HepG2 (cell line): Measurements from ENCODE around the gene GGNBP2. TPM values are rescaled to one million over a fixed set of nuclear protein-coding genes. Genes with fewer than 3 reads are reported as not detected.

Source experiments
- ARHGAP35 ChIP-seq: sonication (generic); formaldehyde crosslinking; IDR thresholded peaks from 2 replicates; pipeline ENCODE4 v1.9.0; 2022; ENCODE audit warnings: mild to moderate bottlenecking, inconsistent platforms, moderate library complexity, missing genetic modification reagents, borderline replicate concordance
- HDAC6 ChIP-seq: fragments of 200-600 bp; sonication (generic); IDR thresholded peaks from 2 replicates; pipeline ENCODE4 v1.7.0; 2017; ENCODE audit warnings: mild to moderate bottlenecking, antibody characterized with exemption, low read length, low read depth
- MAZ ChIP-seq, 2 experiments: sonication (generic) in 1 of 2; formaldehyde crosslinking in 1 of 2; IDR thresholded peaks; 2 replicates each; pipeline versions ENCODE4 v1.5.0 to v1.6.1; 2012 to 2020; ENCODE audit warnings: low read depth in 2 of 2, mild to moderate bottlenecking in 2 of 2, borderline replicate concordance in 1 of 2, improper control_type of control experiment in 1 of 2, low read length in 1 of 2, missing genetic modification reagents in 1 of 2, moderate library complexity in 1 of 2
- MEIS2 ChIP-seq: sonication (generic); formaldehyde crosslinking; IDR thresholded peaks from 2 replicates; pipeline ENCODE4 v1.9.0; 2021; ENCODE audit warnings: mild to moderate bottlenecking, missing genetic modification reagents
- NFE2L2 ChIP-seq: fragments of 150-350 bp; IDR thresholded peaks from 2 replicates; pipeline ENCODE4 v1.6.1; 2014; ENCODE audit warnings: low read length
- RBM22 ChIP-seq: fragments of 200-400 bp; formaldehyde crosslinking; optimal IDR thresholded peaks from 2 replicates; pipeline ENCODE3; 2017; ENCODE audit warnings: mild to moderate bottlenecking, low read length, moderate library complexity
- SAFB2 ChIP-seq: sonication (generic); formaldehyde crosslinking; IDR thresholded peaks from 2 replicates; pipeline ENCODE4 v1.5.1; 2020; ENCODE audit warnings: missing genetic modification reagents, low read depth, mild to moderate bottlenecking, borderline replicate concordance
- ZBTB3 ChIP-seq: sonication (generic); formaldehyde crosslinking; IDR thresholded peaks from 2 replicates; pipeline ENCODE4 v1.4.0; 2020; ENCODE audit warnings: low read depth, mild to moderate bottlenecking, moderate library complexity, missing genetic modification reagents, borderline replicate concordance
- ZFP36L2 ChIP-seq: sonication (generic); formaldehyde crosslinking; IDR thresholded peaks from 2 replicates; pipeline ENCODE4 v1.4.0; 2020; ENCODE audit warnings: missing genetic modification reagents
- ZFP62 ChIP-seq: sonication (generic); formaldehyde crosslinking; IDR thresholded peaks from 2 replicates; pipeline ENCODE4 v1.4.0; 2020; ENCODE audit warnings: missing genetic modification reagents
- ZNF282 ChIP-seq: fragments of 450-650 bp; IDR thresholded peaks from 2 replicates; pipeline ENCODE4 v1.6.1; 2018; ENCODE audit not compliant: partially characterized antibody
- ZNF33B ChIP-seq: sonication (generic); formaldehyde crosslinking; IDR thresholded peaks from 2 replicates; pipeline ENCODE4 v1.5.1; 2020; ENCODE audit warnings: mild to moderate bottlenecking, missing genetic modification reagents
- ZNF441 ChIP-seq: sonication (generic); formaldehyde crosslinking; IDR thresholded peaks from 2 replicates; pipeline ENCODE4 v1.7.0; 2021; ENCODE audit warnings: missing genetic modification reagents, borderline replicate concordance
- ZNF746 ChIP-seq: sonication (generic); formaldehyde crosslinking; IDR thresholded peaks from 2 replicates; pipeline ENCODE4 v1.8.0; 2022; ENCODE audit warnings: mild to moderate bottlenecking, missing genetic modification reagents
- ZNF761 ChIP-seq: sonication (generic); formaldehyde crosslinking; conservative IDR thresholded peaks from 2 replicates; pipeline ENCODE4 v1.4.0; 2020; ENCODE audit warnings: mild to moderate bottlenecking, missing genetic modification reagents
- ZZZ3 ChIP-seq: sonication (generic); formaldehyde crosslinking; IDR thresholded peaks from 2 replicates; pipeline ENCODE4 v1.4.0; 2020; ENCODE audit warnings: missing genetic modification reagents, mild to moderate bottlenecking, borderline replicate concordance
- polyA plus RNA-seq, 8 experiments: library from polyadenylated mRNA; depleted of rRNA in 3 of 8; stranded (reverse) in 7 of 8; unstranded in 1 of 8; fragments of >200 nt; fragmentation: Illumina TruSeq in 4 of 8; extraction: Trizol in 4 of 8; gene quantifications; 2 replicates each; pipeline versions ENCODE4 v1.2.1 to v1.2.3, GENCODE V29; 2011 to 2016; ENCODE audit warnings: low read depth in 4 of 8, missing spikeins in 1 of 8, mixed read lengths in 1 of 8; ENCODE audit not compliant: insufficient read depth in 1 of 8
- total RNA-seq, 5 experiments: library from RNA; depleted of rRNA; stranded (reverse); fragments of >200 nt; fragmentation: Illumina TruSeq; extraction: Trizol; gene quantifications; 2 replicates each; pipeline ENCODE4 v1.2.3, GENCODE V29; 2016; ENCODE audit warnings: low read depth in 1 of 5
- TF ChIP-seq, protein P1 (sequence below): IDR thresholded peaks from 2 replicates; pipeline ENCODE4 v1.6.1; 2016
- TF ChIP-seq, protein P2 (sequence below): IDR thresholded peaks from 2 replicates; pipeline ENCODE4 v1.6.1; 2012; ENCODE audit warnings: low read length, improper control_type of control experiment
- TF ChIP-seq, protein P3 (sequence below): sonication (generic); formaldehyde crosslinking; IDR thresholded peaks from 2 replicates; pipeline ENCODE4 v1.9.0; 2021; ENCODE audit warnings: missing genetic modification reagents, borderline replicate concordance

Gene GGNBP2
- total and polyA plus RNA-seq, 2 of the 13 experiments (the other 11 are each of a cell fraction or from before 2014, with no cell fraction given), result 53.3 to 84.2 TPM

DNA sequence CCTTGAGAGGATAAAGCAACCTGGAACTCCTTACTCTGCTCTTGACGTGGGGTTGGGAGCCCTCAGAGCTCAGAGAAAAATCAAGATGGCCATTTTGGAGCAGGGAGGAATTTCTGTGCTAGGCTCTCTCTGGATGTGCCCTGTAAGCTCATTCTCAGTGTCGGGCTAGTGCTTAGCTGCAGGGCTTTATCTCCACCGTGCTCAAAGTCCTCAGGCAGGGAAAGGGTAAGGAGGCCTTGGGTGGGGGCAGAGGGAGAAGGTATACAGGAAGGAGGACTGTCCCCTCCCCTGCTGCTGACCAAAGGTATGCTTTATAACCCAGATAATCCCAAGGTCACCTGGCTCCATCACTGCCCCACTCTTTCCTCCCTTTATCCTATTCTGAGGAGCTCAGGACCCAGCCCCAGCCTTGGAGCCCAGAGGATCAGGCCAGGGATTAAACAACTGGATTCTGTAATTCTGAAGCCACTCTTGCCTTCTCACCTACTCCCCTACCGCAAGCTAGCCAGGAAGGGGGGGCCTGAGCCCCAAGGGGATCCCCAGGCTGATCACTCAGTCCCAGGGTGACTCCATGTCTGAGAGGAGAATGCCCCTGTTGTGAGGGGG is 48.1 kb downstream of the GGNBP2 start (continued):
- TF ChIP-seq ZNF761 (no peak), ZZZ3 (no peak), NFE2L2 (no peak), ZNF282 (no peak), RBM22 (peak; percentile 25), ZNF441 (CRISPR knock-in tag) (no peak), ZNF746 (CRISPR knock-in tag) (peak; percentile 30; the same call in 1 of the 2 replicates), ZNF33B (0 out of 2 replicates have a peak, but pooled peaks have one; percentile 50), ZBTB3 (CRISPR knock-in tag) (no peak), ARHGAP35 (CRISPR knock-in tag) (no peak), SAFB2 (CRISPR knock-in tag) (no peak), MAZ (IDR thresholded peaks at IDR 0.05; ENCODE audit: borderline replicate concordance, low read depth, low read length) (peak; percentile 26; the same call in 1 of the 2 replicates), MAZ (CRISPR knock-in tag; IDR thresholded peaks at IDR 0.05; ENCODE audit: low read depth) (0 out of 2 replicates have a peak, but pooled peaks have one; percentile 52), ZFP36L2 (CRISPR knock-in tag) (no peak), ZFP62 (CRISPR knock-in tag) (no peak), MEIS2 (CRISPR knock-in tag) (no peak), HDAC6 (no peak)
- TF ChIP-seq, protein P1, sequence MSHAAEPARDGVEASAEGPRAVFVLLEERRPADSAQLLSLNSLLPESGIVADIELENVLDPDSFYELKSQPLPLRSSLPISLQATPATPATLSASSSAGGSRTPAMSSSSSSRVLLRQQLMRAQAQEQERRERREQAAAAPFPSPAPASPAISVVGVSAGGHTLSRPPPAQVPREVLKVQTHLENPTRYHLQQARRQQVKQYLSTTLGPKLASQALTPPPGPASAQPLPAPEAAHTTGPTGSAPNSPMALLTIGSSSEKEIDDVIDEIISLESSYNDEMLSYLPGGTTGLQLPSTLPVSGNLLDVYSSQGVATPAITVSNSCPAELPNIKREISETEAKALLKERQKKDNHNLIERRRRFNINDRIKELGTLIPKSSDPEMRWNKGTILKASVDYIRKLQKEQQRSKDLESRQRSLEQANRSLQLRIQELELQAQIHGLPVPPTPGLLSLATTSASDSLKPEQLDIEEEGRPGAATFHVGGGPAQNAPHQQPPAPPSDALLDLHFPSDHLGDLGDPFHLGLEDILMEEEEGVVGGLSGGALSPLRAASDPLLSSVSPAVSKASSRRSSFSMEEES (CRISPR knock-in tag), result no peak
- TF ChIP-seq, protein P2, sequence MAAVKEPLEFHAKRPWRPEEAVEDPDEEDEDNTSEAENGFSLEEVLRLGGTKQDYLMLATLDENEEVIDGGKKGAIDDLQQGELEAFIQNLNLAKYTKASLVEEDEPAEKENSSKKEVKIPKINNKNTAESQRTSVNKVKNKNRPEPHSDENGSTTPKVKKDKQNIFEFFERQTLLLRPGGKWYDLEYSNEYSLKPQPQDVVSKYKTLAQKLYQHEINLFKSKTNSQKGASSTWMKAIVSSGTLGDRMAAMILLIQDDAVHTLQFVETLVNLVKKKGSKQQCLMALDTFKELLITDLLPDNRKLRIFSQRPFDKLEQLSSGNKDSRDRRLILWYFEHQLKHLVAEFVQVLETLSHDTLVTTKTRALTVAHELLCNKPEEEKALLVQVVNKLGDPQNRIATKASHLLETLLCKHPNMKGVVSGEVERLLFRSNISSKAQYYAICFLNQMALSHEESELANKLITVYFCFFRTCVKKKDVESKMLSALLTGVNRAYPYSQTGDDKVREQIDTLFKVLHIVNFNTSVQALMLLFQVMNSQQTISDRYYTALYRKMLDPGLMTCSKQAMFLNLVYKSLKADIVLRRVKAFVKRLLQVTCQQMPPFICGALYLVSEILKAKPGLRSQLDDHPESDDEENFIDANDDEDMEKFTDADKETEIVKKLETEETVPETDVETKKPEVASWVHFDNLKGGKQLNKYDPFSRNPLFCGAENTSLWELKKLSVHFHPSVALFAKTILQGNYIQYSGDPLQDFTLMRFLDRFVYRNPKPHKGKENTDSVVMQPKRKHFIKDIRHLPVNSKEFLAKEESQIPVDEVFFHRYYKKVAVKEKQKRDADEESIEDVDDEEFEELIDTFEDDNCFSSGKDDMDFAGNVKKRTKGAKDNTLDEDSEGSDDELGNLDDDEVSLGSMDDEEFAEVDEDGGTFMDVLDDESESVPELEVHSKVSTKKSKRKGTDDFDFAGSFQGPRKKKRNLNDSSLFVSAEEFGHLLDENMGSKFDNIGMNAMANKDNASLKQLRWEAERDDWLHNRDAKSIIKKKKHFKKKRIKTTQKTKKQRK, result no peak
- TF ChIP-seq, protein P3, sequence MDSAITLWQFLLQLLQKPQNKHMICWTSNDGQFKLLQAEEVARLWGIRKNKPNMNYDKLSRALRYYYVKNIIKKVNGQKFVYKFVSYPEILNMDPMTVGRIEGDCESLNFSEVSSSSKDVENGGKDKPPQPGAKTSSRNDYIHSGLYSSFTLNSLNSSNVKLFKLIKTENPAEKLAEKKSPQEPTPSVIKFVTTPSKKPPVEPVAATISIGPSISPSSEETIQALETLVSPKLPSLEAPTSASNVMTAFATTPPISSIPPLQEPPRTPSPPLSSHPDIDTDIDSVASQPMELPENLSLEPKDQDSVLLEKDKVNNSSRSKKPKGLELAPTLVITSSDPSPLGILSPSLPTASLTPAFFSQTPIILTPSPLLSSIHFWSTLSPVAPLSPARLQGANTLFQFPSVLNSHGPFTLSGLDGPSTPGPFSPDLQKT, result no peak
